ENCODE results near the gene BTN1A1. TPM values are rescaled to one million over a fixed set of nuclear protein-coding genes. Genes with fewer than 3 reads are reported as not detected.
"Not testable (repeated sequence)": the region's sequence is repeated elsewhere in the genome, so short reads cannot be mapped to it uniquely, and the experiment has no call there.

Gene BTN1A1
- total and polyA plus RNA-seq, 8 donors, result not detected

GRCh38 chr6:26520237-26520849 is 20.2 kb downstream of the BTN1A1 start:
- Histone ChIP-seq H3K27ac (peak overlapping the region; percentile 86 to 99 (median 89)), H3K36me3 (no peaks in the 10 kb centered on the region), H3K9me3 (no peaks in the 10 kb centered on the region), H3K27me3 (no peaks in the 10 kb centered on the region), H3K4me3 (peak overlapping the region; percentile 36 to 63 (median 58)), H3K4me1 (peaks cover 0 to 28% (median 19%) of the 10 kb centered on the region in 4 donors)
- intact Hi-C loops (cut with DNase I; ENCODE audit: low total_unique reads), result no loop called here
- WGBS, 5 donors, result 14 to 21% (median 16%) methylated on average over 16 to 21 of the region's 21 CpGs
- TF ChIP-seq CTCF (IDR thresholded peaks at IDR 0.05), result no peak
- peak; percentile 12 for TF ChIP-seq EP300 (IDR thresholded peaks at IDR 0.05)
- TF ChIP-seq POLR2A (IDR thresholded peaks at IDR 0.05), result no peak
- peak in 1 of 3 donors; percentile 3 for TF ChIP-seq POLR2AphosphoS5 (IDR thresholded peaks at IDR 0.05)
- no peak for DNase-seq

- Histone ChIP-seq H3K27me3 (no peaks in the 10 kb centered on the region), H3K36me3 (no peaks in the 10 kb centered on the region), H3K4me1 (peaks cover 0 to 28% (median 19%) of the 10 kb centered on the region in 4 donors), H3K27ac (peak overlapping the region; percentile 89 to 99 (median 97)), H3K4me3 (peak overlapping the region; percentile 36 to 63 (median 58)), H3K9me3 (no peaks in the 10 kb centered on the region)
- 0 to 1% (median 0%) methylated on average over 28 to 49 of the region's 49 CpGs for WGBS, 5 donors
- intact Hi-C loops (cut with DNase I; ENCODE audit: low total_unique reads), result no loop called here
- DNase-seq, result peak; percentile 89 to 95
- TF ChIP-seq CTCF (IDR thresholded peaks at IDR 0.05) (peak in 1 of 7 experiments; percentile 4), POLR2AphosphoS5 (IDR thresholded peaks at IDR 0.05) (peak in 2 of 3 donors; percentile 75 to 93), EP300 (IDR thresholded peaks at IDR 0.05) (no peak)
Measured at GRCh38 chr6:26520850-26521599, 20.9 kb downstream of the BTN1A1 start.

GRCh38 chr6:26521600-26522391 is 21.7 kb downstream of the BTN1A1 start:
- TF ChIP-seq POLR2AphosphoS5 (IDR thresholded peaks at IDR 0.05) (peak in 2 of 3 donors; percentile 26 to 61), CTCF (IDR thresholded peaks at IDR 0.05) (peak in 2 of 7 experiments; percentile 13 to 36), EP300 (IDR thresholded peaks at IDR 0.05) (no peak)
- DNase-seq, result peak; percentile 75 to 91

GRCh38 chr6:26522486-26523228 is 22.6 kb downstream of the BTN1A1 start:
- DNase-seq, result peak in 1 of 2 donors; percentile 35
- H3K9me3 ChIP-seq; intact Hi-C loops (cut with DNase I; ENCODE audit: low total_unique reads); H3K36me3 ChIP-seq; H3K27me3 ChIP-seq: not testable (repeated sequence)
- Histone ChIP-seq H3K27ac (peak overlapping the region; percentile 89 to 99 (median 93)), H3K4me1 (peaks cover 0 to 28% (median 19%) of the 10 kb centered on the region in 4 donors), H3K4me3 (peak overlapping the region; percentile 36 to 63 (median 58))
- WGBS, 5 donors, result 73 to 83% (median 80%) methylated on average over 11 of the region's 11 CpGs

More at GRCh38 chr6:26521600-26522391, 21.7 kb downstream of the BTN1A1 start:
- H3K4me1 ChIP-seq, result peaks cover 0 to 28% (median 19%) of the 10 kb centered on the region in 4 donors
- H3K27me3 ChIP-seq, result no peaks in the 10 kb centered on the region
- H3K4me3 ChIP-seq, result peak overlapping the region; percentile 36 to 63 (median 58)
- no peaks in the 10 kb centered on the region for H3K9me3 ChIP-seq
- WGBS, 5 donors, result 6 to 17% (median 9%) methylated on average over 38 to 74 of the region's 74 CpGs
- H3K27ac ChIP-seq, result peak overlapping the region; percentile 89 to 99 (median 93)
- intact Hi-C loops (cut with DNase I; ENCODE audit: low total_unique reads), result no loop called here
- H3K36me3 ChIP-seq, result no peaks in the 10 kb centered on the region

- DNase-seq; H3K4me3 ChIP-seq; H3K9me3 ChIP-seq; intact Hi-C loops (cut with DNase I; ENCODE audit: low total_unique reads); H3K27me3 ChIP-seq; H3K36me3 ChIP-seq; H3K27ac ChIP-seq: not testable (repeated sequence)
- 89 to 97% (median 96%) methylated on average over 2 of the region's 2 CpGs for WGBS, 5 donors
- peaks cover 0 to 28% (median 19%) of the 10 kb centered on the region in 4 donors for H3K4me1 ChIP-seq
Measured at GRCh38 chr6:26524314-26524713, 24.2 kb downstream of the BTN1A1 start.
